GM12864 (cell line): ENCODE measurements around the gene SORCS2.

ENCODE experiments used
- DNase-seq: peaks from one replicate; pipeline ENCODE4 v3.0.0-alpha.2; 2011; ENCODE audit warnings: low read depth
- H3K4me3 ChIP-seq: 2 replicates; pipeline ENCODE4 v1.5.1; 2011; ENCODE audit warnings: mild to moderate bottlenecking, low read depth, low read length, control low read depth
- CTCF ChIP-seq: IDR thresholded peaks from 2 replicates; pipeline ENCODE4 v1.5.1; 2011; ENCODE audit warnings: low read depth, mild to moderate bottlenecking, moderate library complexity, low read length, control low read depth, inconsistent platforms; ENCODE audit errors: missing control alignments

Gene SORCS2

GRCh38 chr4:7505116-7505900 is 313.0 kb downstream of the SORCS2 start:
- DNase-seq = no peak
- TF ChIP-seq CTCF = no peak
- H3K4me3 ChIP-seq = no peak overlapping the region

- DNase-seq = no peak
- no peak for TF ChIP-seq CTCF
- H3K4me3 ChIP-seq = no peak overlapping the region
Observed at GRCh38 chr4:7506119-7506518, 313.8 kb downstream of the SORCS2 start.

- DNase-seq = no peak
- no peak overlapping the region for H3K4me3 ChIP-seq
- no peak for TF ChIP-seq CTCF
Observed at GRCh38 chr4:7506572-7506971, 314.2 kb downstream of the SORCS2 start.

GRCh38 chr4:7507381-7507780 is 315.0 kb downstream of the SORCS2 start:
- DNase-seq = no peak
- no peak overlapping the region for H3K4me3 ChIP-seq
- TF ChIP-seq CTCF = no peak

- no peak for DNase-seq
- TF ChIP-seq CTCF = no peak
- H3K4me3 ChIP-seq = no peak overlapping the region
Observed at GRCh38 chr4:7510066-7510465, 317.7 kb downstream of the SORCS2 start.

GRCh38 chr4:7510538-7510937 is 318.2 kb downstream of the SORCS2 start:
- no peak overlapping the region for H3K4me3 ChIP-seq
- DNase-seq = no peak
- no peak for TF ChIP-seq CTCF

GRCh38 chr4:7511525-7511924 is 319.2 kb downstream of the SORCS2 start:
- DNase-seq = no peak
- no peak overlapping the region for H3K4me3 ChIP-seq
- TF ChIP-seq CTCF = no peak
